Cardiac muscle cell (in vitro differentiated cells and primary cell): ENCODE measurements around the gene RASEF. TPM values are rescaled to one million over a fixed set of nuclear protein-coding genes. Genes with fewer than 3 reads are reported as not detected.
A peak's percentile ranks its signal among the peaks of the same experiment; 100 is the strongest.

Experiments
- DNase-seq, 2 donors: peaks; one replicate each; pipeline versions ENCODE4 v3.0.0 to v3.0.0-alpha.2; 2010 to 2017; ENCODE audit warnings: low read depth in 1 of 2, low spot score in 1 of 2
- H3K27ac ChIP-seq: fragments of 200-600 bp; sonication (generic); 2 replicates; pipeline ENCODE4 v1.5.1; 2016
- H3K27me3 ChIP-seq: fragments of 200-600 bp; sonication (generic); 2 replicates; pipeline ENCODE4 v1.6.0; 2016; ENCODE audit warnings: control low read depth
- H3K36me3 ChIP-seq: fragments of 200-600 bp; sonication (generic); 2 replicates; pipeline ENCODE4 v1.5.1; 2016; ENCODE audit warnings: control low read depth
- H3K4me1 ChIP-seq: fragments of 200-600 bp; sonication (generic); 2 replicates; pipeline ENCODE4 v1.8.1; 2017; ENCODE audit warnings: low read depth, mild to moderate bottlenecking, mixed run types
- H3K4me3 ChIP-seq: fragments of 200-600 bp; sonication (generic); 2 replicates; pipeline ENCODE4 v1.5.1; 2016; ENCODE audit warnings: mild to moderate bottlenecking
- H3K9me3 ChIP-seq: fragments of 200-600 bp; sonication (generic); 2 replicates; pipeline ENCODE4 v1.5.1; 2017; ENCODE audit warnings: low read depth, mild to moderate bottlenecking, control low read depth
- polyA plus RNA-seq: library from polyadenylated mRNA; unstranded; fragments of >200 nt; fragmentation: Nextera tagmentation; extraction: Ambion mirVana; gene quantifications from 2 replicates; pipeline ENCODE4 v1.2.1, GENCODE V29; 2016
- total RNA-seq: library from RNA; depleted of rRNA; stranded (reverse); fragments of >200 nt; gene quantifications from 2 replicates; pipeline ENCODE4 v1.2.3, GENCODE V29; 2016
- TF ChIP-seq, protein P1 (sequence below): IDR thresholded peaks from 2 replicates; pipeline ENCODE4 v1.5.1; 2012; ENCODE audit warnings: low read depth, mild to moderate bottlenecking, low read length

The RASEF gene
- total and polyA plus RNA-seq, 2 experiments from 2014 or later: 0.27 to 0.33 TPM

DNA sequence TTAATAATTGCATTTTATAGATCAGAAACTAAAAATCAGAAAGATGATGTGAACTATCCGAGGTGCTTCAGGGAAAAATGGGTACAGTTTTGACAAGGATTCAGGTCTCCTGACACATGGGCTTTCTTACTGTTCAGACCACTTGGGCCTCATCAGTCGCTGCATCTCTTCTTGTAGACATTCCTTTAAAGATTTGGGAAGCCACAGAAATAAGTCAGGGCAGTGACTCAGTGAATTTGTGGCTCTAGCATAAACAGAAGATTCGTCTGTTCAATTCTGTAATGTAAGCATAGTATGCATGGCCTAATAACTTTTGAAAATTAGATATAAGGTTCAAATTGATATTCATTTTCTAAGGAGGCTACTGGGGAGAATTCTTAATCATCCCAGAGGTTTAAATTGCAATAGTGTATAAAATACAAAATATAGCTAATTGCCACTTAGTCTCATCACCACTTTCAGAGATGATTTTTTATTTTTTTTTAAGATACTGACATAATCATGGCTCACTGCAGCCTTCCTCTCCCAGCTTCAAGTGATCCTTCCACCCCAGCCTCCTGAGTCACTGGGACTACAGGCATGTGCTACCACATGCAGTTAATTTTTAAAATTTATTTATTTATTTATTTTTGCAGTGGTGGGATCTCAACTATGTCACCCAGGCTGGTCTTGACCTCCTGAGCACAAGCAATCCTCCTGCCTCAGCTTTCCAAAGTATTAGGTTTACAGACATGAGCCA is 48.9 kb downstream of the RASEF start:
- no peak overlapping the region for H3K27ac ChIP-seq
- TF ChIP-seq, protein P1, sequence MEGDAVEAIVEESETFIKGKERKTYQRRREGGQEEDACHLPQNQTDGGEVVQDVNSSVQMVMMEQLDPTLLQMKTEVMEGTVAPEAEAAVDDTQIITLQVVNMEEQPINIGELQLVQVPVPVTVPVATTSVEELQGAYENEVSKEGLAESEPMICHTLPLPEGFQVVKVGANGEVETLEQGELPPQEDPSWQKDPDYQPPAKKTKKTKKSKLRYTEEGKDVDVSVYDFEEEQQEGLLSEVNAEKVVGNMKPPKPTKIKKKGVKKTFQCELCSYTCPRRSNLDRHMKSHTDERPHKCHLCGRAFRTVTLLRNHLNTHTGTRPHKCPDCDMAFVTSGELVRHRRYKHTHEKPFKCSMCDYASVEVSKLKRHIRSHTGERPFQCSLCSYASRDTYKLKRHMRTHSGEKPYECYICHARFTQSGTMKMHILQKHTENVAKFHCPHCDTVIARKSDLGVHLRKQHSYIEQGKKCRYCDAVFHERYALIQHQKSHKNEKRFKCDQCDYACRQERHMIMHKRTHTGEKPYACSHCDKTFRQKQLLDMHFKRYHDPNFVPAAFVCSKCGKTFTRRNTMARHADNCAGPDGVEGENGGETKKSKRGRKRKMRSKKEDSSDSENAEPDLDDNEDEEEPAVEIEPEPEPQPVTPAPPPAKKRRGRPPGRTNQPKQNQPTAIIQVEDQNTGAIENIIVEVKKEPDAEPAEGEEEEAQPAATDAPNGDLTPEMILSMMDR: no peak
- H3K36me3 ChIP-seq: no peaks in the 10 kb centered on the region
- H3K4me1 ChIP-seq: no peaks in the 10 kb centered on the region
- H3K4me3 ChIP-seq: no peak overlapping the region
- peak in 1 of 2 donors; percentile 20 for DNase-seq
- H3K9me3 ChIP-seq: no peaks in the 10 kb centered on the region
- H3K27me3 ChIP-seq: peaks cover 6% of the 10 kb centered on the region

DNA sequence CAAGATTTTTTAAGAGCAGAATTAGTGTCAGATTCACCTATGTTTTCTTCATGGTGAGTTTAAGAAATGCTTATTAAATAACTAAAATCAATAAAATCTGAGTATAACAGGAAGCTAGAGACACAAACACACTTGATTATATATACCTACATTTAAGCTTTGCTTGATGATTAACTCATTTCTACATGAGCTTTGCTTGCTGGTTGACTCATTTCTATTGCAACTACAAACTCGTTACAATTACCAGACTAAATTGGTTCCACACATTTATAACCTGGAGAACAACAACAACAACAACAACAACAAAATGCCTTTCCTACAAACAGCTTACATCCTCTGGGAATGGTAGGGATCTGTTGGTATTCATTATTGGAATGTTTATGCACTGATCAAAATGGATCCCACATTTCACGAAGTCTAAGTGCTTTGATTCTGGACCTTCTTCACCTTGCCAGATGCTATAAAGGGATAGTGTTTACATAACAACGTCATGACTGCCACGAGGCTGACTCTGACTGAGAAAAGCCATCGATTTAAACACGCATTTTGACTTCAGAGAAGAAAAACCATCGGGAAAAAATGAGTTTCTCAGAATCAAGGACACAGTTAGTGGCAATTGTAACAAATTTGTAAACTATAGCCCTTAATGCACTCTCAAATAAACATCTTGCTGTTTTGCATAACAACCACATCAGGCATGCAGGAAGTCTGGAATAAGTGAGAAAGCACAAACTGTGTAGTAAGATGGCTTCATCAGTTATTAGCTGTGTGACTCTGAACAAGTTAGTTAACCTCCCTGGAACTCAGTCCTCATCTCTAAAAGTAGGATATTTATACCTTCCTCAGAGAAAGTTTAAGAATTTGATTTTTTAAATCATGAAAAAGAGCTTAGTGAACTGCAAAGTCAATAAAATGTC is 49.8 kb downstream of the RASEF start:
- H3K27me3 ChIP-seq: peaks cover 9% of the 10 kb centered on the region
- no peak overlapping the region for H3K4me3 ChIP-seq
- no peak for DNase-seq
- H3K27ac ChIP-seq: no peak overlapping the region
- H3K9me3 ChIP-seq: no peaks in the 10 kb centered on the region
- no peaks in the 10 kb centered on the region for H3K4me1 ChIP-seq
- no peaks in the 10 kb centered on the region for H3K36me3 ChIP-seq
- TF ChIP-seq, protein P1: no peak

DNA sequence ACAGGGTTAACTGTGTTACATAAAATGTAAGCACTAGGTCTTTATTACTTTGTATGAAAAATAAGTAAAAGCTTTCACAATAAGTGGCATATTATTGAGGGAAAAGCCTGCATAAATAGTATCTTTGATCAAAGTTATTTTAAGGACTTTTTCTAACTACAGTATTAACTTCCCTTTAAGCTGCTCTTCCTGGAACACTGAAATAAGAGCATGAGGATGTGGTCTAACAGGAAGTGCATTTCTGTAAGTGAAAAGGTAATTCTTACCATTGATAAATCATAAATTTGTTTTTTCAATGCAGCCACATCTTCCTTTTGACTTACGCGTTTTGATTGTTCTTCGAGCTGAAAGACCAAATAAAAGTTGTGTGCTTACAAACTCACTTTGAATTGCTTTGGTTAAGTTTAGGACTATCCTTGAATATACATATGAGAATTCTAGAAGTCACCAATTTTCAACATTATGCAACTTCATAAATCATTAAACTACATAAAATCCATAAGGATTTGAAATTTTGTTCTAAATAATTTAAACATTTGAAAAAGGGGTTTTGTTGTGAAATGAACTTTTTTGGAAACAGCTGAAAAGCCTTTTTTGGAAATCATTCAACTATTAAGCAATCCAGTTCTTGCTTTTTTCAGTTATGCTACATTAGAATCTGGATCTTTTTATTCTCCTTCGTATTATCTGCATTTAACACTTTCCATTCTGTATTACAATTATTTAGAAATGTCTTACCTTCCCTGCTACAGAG is 50.6 kb downstream of the RASEF start:
- Histone ChIP-seq H3K9me3 (no peaks in the 10 kb centered on the region), H3K27ac (no peak overlapping the region), H3K36me3 (no peaks in the 10 kb centered on the region), H3K27me3 (peaks cover 17% of the 10 kb centered on the region), H3K4me3 (no peak overlapping the region), H3K4me1 (no peaks in the 10 kb centered on the region)
- TF ChIP-seq, protein P1: no peak
- peak in 1 of 2 donors; percentile 22 for DNase-seq

DNA sequence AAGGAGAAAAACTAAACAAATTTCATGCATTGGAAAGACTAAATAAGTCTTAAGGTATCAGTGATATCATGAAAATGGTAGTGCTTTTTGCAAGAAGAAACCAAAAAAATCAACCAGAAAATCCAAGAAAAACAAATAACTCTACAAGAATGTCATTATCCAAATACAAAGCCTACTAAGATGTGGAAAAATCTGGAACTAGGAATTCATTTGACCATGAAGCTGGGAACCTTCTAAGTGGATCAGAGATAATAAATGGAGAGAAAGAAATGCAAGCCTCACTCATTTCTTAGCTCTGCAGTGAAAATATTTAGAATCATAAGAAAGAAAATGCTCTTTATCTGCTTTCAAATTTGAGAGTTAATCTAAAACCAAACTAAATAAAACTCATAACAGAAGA is 51.3 kb downstream of the RASEF start:
- Histone ChIP-seq H3K36me3 (no peaks in the 10 kb centered on the region), H3K27ac (no peak overlapping the region)

More for the DNA sequence above, 51.3 kb downstream of the RASEF start:
- Histone ChIP-seq H3K4me1 (no peaks in the 10 kb centered on the region), H3K27me3 (peaks cover 18% of the 10 kb centered on the region), H3K4me3 (no peak overlapping the region), H3K9me3 (no peaks in the 10 kb centered on the region)
- no peak for DNase-seq
- TF ChIP-seq, protein P1: no peak
